Right renal cortex interstitium (tissue), 3 donors: ENCODE measurements around the gene NHLRC2. TPM values are rescaled to one million over a fixed set of nuclear protein-coding genes. Genes with fewer than 3 reads are reported as not detected.

Experiments
- DNase-seq, 3 donors: peaks; one replicate each; pipeline ENCODE4 v3.0.0-alpha.2; 2013; ENCODE audit warnings: low read depth in 3 of 3, low spot score in 2 of 3
- polyA plus RNA-seq, 3 donors: library from polyadenylated mRNA; unstranded; fragments of 120-200 nt; gene quantifications; one replicate each; pipeline ENCODE4 v1.2.1, GENCODE V29; 2013; ENCODE audit not compliant: insufficient read length in 3 of 3

Gene NHLRC2
- polyA plus RNA-seq, 3 donors = 16.6 to 19.6 (median 17.1) TPM

- no peak for DNase-seq
Observed at GRCh38 chr10:113899952-113900598, 45.6 kb downstream of the NHLRC2 start.

GRCh38 chr10:113905756-113906155, 51.3 kb downstream of the NHLRC2 start:
- DNase-seq = no peak

- no peak for DNase-seq
Observed at GRCh38 chr10:113907166-113907565, 52.7 kb downstream of the NHLRC2 start.

GRCh38 chr10:113908236-113908635, 53.8 kb downstream of the NHLRC2 start:
- no peak for DNase-seq

- no peak for DNase-seq
Observed at GRCh38 chr10:113911113-113911512, 56.7 kb downstream of the NHLRC2 start.

GRCh38 chr10:113911839-113912238, 57.4 kb downstream of the NHLRC2 start:
- DNase-seq = no peak

- no peak for DNase-seq
Observed at GRCh38 chr10:113912582-113912981, 58.1 kb downstream of the NHLRC2 start.

GRCh38 chr10:113914956-113915355, 60.5 kb downstream of the NHLRC2 start:
- no peak for DNase-seq

GRCh38 chr10:113915540-113915939, 61.1 kb downstream of the NHLRC2 start:
- DNase-seq = no peak

- DNase-seq = no peak
Observed at GRCh38 chr10:113916053-113916452, 61.6 kb downstream of the NHLRC2 start.

GRCh38 chr10:113917636-113918035, 63.2 kb downstream of the NHLRC2 start:
- no peak for DNase-seq

GRCh38 chr10:113920114-113920513, 65.7 kb downstream of the NHLRC2 start:
- DNase-seq = no peak

- DNase-seq = no peak
Observed at GRCh38 chr10:113920875-113921274, 66.4 kb downstream of the NHLRC2 start.

GRCh38 chr10:113921561-113922370, 67.3 kb downstream of the NHLRC2 start:
- no peak for DNase-seq

- DNase-seq = no peak
Observed at GRCh38 chr10:113922787-113923570, 68.5 kb downstream of the NHLRC2 start.

- DNase-seq = no peak
Observed at GRCh38 chr10:113924186-113924585, 69.7 kb downstream of the NHLRC2 start.

GRCh38 chr10:113924664-113925063, 70.2 kb downstream of the NHLRC2 start:
- DNase-seq = no peak

GRCh38 chr10:113927440-113927839, 73.0 kb downstream of the NHLRC2 start:
- DNase-seq = no peak

GRCh38 chr10:113928830-113929229, 74.4 kb downstream of the NHLRC2 start:
- no peak for DNase-seq

GRCh38 chr10:113929522-113929921, 75.1 kb downstream of the NHLRC2 start:
- no peak for DNase-seq

GRCh38 chr10:113930482-113931057, 76.1 kb downstream of the NHLRC2 start:
- DNase-seq = no peak
